ENCODE results near the gene SLC25A25. TPM values are rescaled to one million over a fixed set of nuclear protein-coding genes. Genes with fewer than 3 reads are reported as not detected.

SLC25A25 gene
- total and polyA plus RNA-seq, 9 of the 15 experiments (the other 6 are each of a cell fraction or from before 2014, with no cell fraction given), result 0.07 to 35.9 (median 23.2) TPM

DNA sequence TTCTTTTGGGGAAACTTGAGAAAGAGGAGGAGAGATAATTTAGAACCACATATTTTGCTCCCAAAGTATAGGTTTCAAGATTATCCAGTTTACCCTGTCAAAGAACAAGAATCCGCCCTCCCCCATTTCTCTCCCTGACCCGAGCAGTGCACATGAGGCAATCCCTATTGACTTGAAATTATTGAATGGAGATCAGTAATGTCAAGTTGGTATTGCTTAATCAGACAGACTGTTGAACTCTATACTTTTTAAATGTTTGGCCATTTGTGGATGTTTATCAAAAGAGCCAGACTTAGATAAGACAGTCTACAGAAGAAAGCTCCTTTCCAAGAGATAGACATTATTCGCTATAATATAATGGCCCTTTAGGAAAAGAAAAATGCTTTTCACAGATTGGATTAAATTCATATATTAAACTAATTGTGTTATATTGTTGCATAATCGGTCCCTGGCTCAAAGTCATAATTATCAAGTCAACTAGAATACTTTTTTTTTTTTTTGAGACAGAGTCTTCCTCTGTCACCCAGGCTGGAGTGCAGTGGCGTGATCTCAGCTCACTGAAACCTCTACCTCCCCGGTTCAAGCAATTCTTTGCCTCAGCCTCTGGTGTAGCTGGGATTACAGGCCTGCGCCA lies 5.3 kb downstream of the SLC25A25 start:
- Histone ChIP-seq H3K79me2 (ENCODE audit: control insufficient read depth, insufficient read depth, low read length) (peaks cover 94% of the 10 kb centered on the region), H3K36me3 (ENCODE audit: control insufficient read depth, insufficient read depth, low read length) (peaks cover 37% of the 10 kb centered on the region; the same call in 2 of the 3 replicates), H4K20me1 (replicated peaks; ENCODE audit: control insufficient read depth, insufficient read depth, low read length) (peaks cover 11% of the 10 kb centered on the region; the same call in 1 of the 2 replicates), H3K9me3 (replicated peaks; ENCODE audit: control insufficient read depth, insufficient read depth, low read depth, low read length) (no peaks in the 10 kb centered on the region), H2AFZ (ENCODE audit: low read depth, low read length) (no peak overlapping the region), H3K9me1 (ENCODE audit: control insufficient read depth, insufficient read depth, low read length) (no peaks in the 10 kb centered on the region), H3K27ac (ENCODE audit: extremely low read depth, low read depth, low read length) (peak overlapping the region; percentile 59; the same call in 2 of the 3 replicates), H3K4me1 (replicated peaks in 1 of 2; ENCODE audit: control insufficient read depth in 2 of 2, insufficient read depth in 2 of 2, low read length in 2 of 2) (peaks cover 32 to 37% of the 10 kb centered on the region in 2 experiments), H3K27me3 (ENCODE audit: control insufficient read depth in 2 of 2, insufficient read depth in 2 of 2, low read length in 2 of 2) (no peaks in the 10 kb centered on the region), H3K4me3 (no peak overlapping the region), H3K4me2 (ENCODE audit: insufficient read depth, low read length) (peak overlapping the region; percentile 60), H3K9ac (ENCODE audit: insufficient read depth in 1 of 2, low read depth in 2 of 2, low read length in 2 of 2) (peak overlapping the region in 1 of 2 experiments; percentile 34; a peak in 1 of 4 replicates)
- FAIRE-seq (no peak), DNase-seq (ENCODE audit: extremely low read depth in 1 of 4, low spot score in 3 of 4) (no peak), ATAC-seq (no peak)
- ChIA-PET CTCF (ENCODE audit: low intra/inter-chr PET ratio) (no interaction called here), POLR2A (interaction anchor here (0.6 to 2.5 kb wide), 6 partner anchors 8 to 100 kb away, joined by 3 to 8 read pairs (median 4); no protein-coding TSS in a partner anchor)
- intact Hi-C loops (cut with micrococcal nuclease), result no loop called here
- in situ Hi-C loops (cut with MboI), result no loop called here
- 47% methylated on average over 7 of the region's 7 CpGs for WGBS (ENCODE audit: insufficient coverage, low coverage, missing lambda C conversion rate)
- BruUV-seq (replicated peaks), result no TSS peak
- no peak for TF ChIP-seq RBM39 (optimal IDR thresholded peaks at IDR 0.05; ENCODE audit: low read depth, low read length)
- peak; percentile 91 for TF ChIP-seq CEBPB (tag; IDR thresholded peaks at IDR 0.05)
- TF ChIP-seq SOX6 (IDR thresholded peaks at IDR 0.05), result 0 out of 2 replicates have a peak, but pooled peaks have one; percentile 7
- TF ChIP-seq NFYB (IDR thresholded peaks at IDR 0.05; ENCODE audit: extremely low read depth, insufficient read length), result no peak
- TF ChIP-seq ILK (tag; IDR thresholded peaks at IDR 0.05; ENCODE audit: borderline replicate concordance, low read depth), result no peak
- TF ChIP-seq ZBTB1 (CRISPR knock-in tag; IDR thresholded peaks at IDR 0.05; ENCODE audit: borderline replicate concordance, low read depth), result no peak
- no peak for TF ChIP-seq FOXJ3 (CRISPR knock-in tag; IDR thresholded peaks at IDR 0.05)
- TF ChIP-seq, protein P1, sequence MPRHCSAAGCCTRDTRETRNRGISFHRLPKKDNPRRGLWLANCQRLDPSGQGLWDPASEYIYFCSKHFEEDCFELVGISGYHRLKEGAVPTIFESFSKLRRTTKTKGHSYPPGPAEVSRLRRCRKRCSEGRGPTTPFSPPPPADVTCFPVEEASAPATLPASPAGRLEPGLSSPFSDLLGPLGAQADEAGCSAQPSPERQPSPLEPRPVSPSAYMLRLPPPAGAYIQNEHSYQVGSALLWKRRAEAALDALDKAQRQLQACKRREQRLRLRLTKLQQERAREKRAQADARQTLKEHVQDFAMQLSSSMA (CRISPR knock-in tag; IDR thresholded peaks at IDR 0.05), result no peak
- TF ChIP-seq, protein P2, sequence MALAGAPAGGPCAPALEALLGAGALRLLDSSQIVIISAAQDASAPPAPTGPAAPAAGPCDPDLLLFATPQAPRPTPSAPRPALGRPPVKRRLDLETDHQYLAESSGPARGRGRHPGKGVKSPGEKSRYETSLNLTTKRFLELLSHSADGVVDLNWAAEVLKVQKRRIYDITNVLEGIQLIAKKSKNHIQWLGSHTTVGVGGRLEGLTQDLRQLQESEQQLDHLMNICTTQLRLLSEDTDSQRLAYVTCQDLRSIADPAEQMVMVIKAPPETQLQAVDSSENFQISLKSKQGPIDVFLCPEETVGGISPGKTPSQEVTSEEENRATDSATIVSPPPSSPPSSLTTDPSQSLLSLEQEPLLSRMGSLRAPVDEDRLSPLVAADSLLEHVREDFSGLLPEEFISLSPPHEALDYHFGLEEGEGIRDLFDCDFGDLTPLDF (CRISPR knock-in tag; IDR thresholded peaks at IDR 0.05), result no peak
- TF ChIP-seq U2AF1 (optimal IDR thresholded peaks at IDR 0.05; ENCODE audit: low read depth, low read length), result no peak
- TF ChIP-seq TCF3 (CRISPR knock-in tag; IDR thresholded peaks at IDR 0.05), result 0 out of 2 replicates have a peak, but pooled peaks have one; percentile 5
- TF ChIP-seq SMARCA4 (IDR thresholded peaks at IDR 0.05), result 0 out of 2 replicates have a peak, but pooled peaks have one; percentile 22
- TF ChIP-seq CEBPG (CRISPR knock-in tag; IDR thresholded peaks at IDR 0.05), result peak; percentile 56
- peak; percentile 85 to 95 for TF ChIP-seq CEBPG (tag; conservative IDR thresholded peaks at IDR 0.05 in 1 of 2, IDR thresholded peaks at IDR 0.05 in 1 of 2)
- TF ChIP-seq JUND (IDR thresholded peaks at IDR 0.05; ENCODE audit: borderline replicate concordance, low read depth, low read length), result no peak
- TF ChIP-seq JUND (tag; IDR thresholded peaks at IDR 0.05; ENCODE audit: borderline replicate concordance, low read depth, low read length), result 0 out of 3 replicates have a peak, but pooled peaks have one; percentile 10
- 0 out of 2 replicates have a peak, but pooled peaks have one; percentile 11 for TF ChIP-seq TAL1 (IDR thresholded peaks at IDR 0.05)
- no peak for TF ChIP-seq ZNF41 (CRISPR knock-in tag; conservative IDR thresholded peaks at IDR 0.05)
